Common myeloid progenitor, CD34-positive (primary cell): ENCODE results near the gene UBASH3B.
"Not testable (repeated sequence)": the region's sequence is repeated elsewhere in the genome, so short reads cannot be mapped to it uniquely, and the experiment has no call there.

Experiments used
- CTCF ChIA-PET: fragments of 350-600 bp; sonication (Branson Sonifier 250); formaldehyde crosslinking; loops from one replicate; lab custom pipeline; 2021; ENCODE audit warnings: antibody characterized with exemption; lab: Charles Lee
- POLR2A ChIA-PET: fragments of 350-600 bp; sonication (Branson Sonifier 250); formaldehyde crosslinking; loops from one replicate; lab custom pipeline; 2021; ENCODE audit warnings: antibody characterized with exemption; lab: Charles Lee
- DNase-seq, 3 donors: peaks; one replicate each; pipeline versions ENCODE4 v3.0.0 to v3.0.0-alpha.2; 2013
- H3K27ac ChIP-seq, 2 experiments: 1 replicate in 1 of 2; 2 replicates in 1 of 2; pipeline ENCODE4 v1.7.0; 2013; ENCODE audit warnings: inconsistent platforms in 2 of 2, low read length in 2 of 2, mild to moderate bottlenecking in 2 of 2, low read depth in 1 of 2, moderate library complexity in 1 of 2; ENCODE audit not compliant: severe bottlenecking in 2 of 2, insufficient read depth in 1 of 2, poor library complexity in 1 of 2
- H3K27me3 ChIP-seq, 5 experiments: replicated peaks in 2 of 5; 1 replicate in 3 of 5; 2 replicates in 2 of 5; pipeline versions ENCODE4 v1.6.1 to v1.7.0; 2013; ENCODE audit warnings: low read length in 4 of 5, mild to moderate bottlenecking in 2 of 5, moderate library complexity in 2 of 5, inconsistent platforms in 1 of 5; ENCODE audit not compliant: insufficient read depth in 5 of 5, control insufficient read depth in 4 of 5
- H3K36me3 ChIP-seq, 4 experiments: 1 replicate in 2 of 4; 2 replicates in 2 of 4; pipeline versions ENCODE4 v1.6.1 to v1.7.0; 2013; ENCODE audit warnings: low read length in 3 of 4, control low read depth in 1 of 4, mild to moderate bottlenecking in 1 of 4; ENCODE audit not compliant: control insufficient read depth in 4 of 4, insufficient read depth in 4 of 4
- H3K4me1 ChIP-seq, 4 experiments: 1 replicate in 3 of 4; 2 replicates in 1 of 4; pipeline versions ENCODE4 v1.6.1 to v1.7.1; 2013; ENCODE audit warnings: low read length in 3 of 4, mild to moderate bottlenecking in 3 of 4, control low read depth in 1 of 4, inconsistent platforms in 1 of 4, moderate library complexity in 1 of 4; ENCODE audit not compliant: control insufficient read depth in 4 of 4, insufficient read depth in 4 of 4; ENCODE audit errors: control extremely low read depth in 1 of 4
- H3K4me3 ChIP-seq, 7 experiments: 1 replicate in 4 of 7; 2 replicates in 3 of 7; pipeline versions ENCODE4 v1.5.1 to v1.7.0; 2013; ENCODE audit warnings: mild to moderate bottlenecking in 7 of 7, low read length in 6 of 7, moderate library complexity in 6 of 7, inconsistent platforms in 2 of 7, low read depth in 2 of 7, control low read depth in 1 of 7; ENCODE audit not compliant: insufficient read depth in 4 of 7, control insufficient read depth in 1 of 7; ENCODE audit errors: extremely low read depth in 1 of 7
- H3K9me3 ChIP-seq, 5 experiments: 1 replicate in 4 of 5; 2 replicates in 1 of 5; pipeline versions ENCODE4 v1.6.1 to v1.7.1; 2013; ENCODE audit warnings: low read length in 4 of 5, mild to moderate bottlenecking in 2 of 5, inconsistent platforms in 1 of 5, low read depth in 1 of 5, moderate library complexity in 1 of 5; ENCODE audit not compliant: control insufficient read depth in 4 of 5, insufficient read depth in 2 of 5; ENCODE audit errors: control extremely low read depth in 1 of 5
- WGBS: methylation state at CpG from one replicate; pipeline ENCODE4 v1.1.5; 2013; ENCODE audit not compliant: insufficient coverage; 5-methylcytosine and 5-hydroxymethylcytosine counted together

UBASH3B gene

GRCh38 chr11:122618927-122619326 lies 36.6 kb upstream of the UBASH3B start:
- no peak overlapping the region for H3K27ac ChIP-seq
- ChIA-PET CTCF (interaction anchor here (0.6 to 2.1 kb wide), 3 partner anchors 9 to 190 kb away, joined by 3 to 6 read pairs (median 3); no protein-coding TSS in a partner anchor), POLR2A (no interaction called here)
- 100% methylated on average over 11 of the region's 19 CpGs for WGBS
- DNase-seq: no peak
- peaks cover 0 to 6% (median 4%) of the 10 kb centered on the region in 4 experiments for H3K4me1 ChIP-seq
- H3K4me3 ChIP-seq: no peak overlapping the region
- peaks cover 0 to 5% (median 0%) of the 10 kb centered on the region in 5 experiments for H3K9me3 ChIP-seq
- H3K36me3 ChIP-seq: no peaks in the 10 kb centered on the region
- H3K27me3 ChIP-seq: no peaks in the 10 kb centered on the region

GRCh38 chr11:122619757-122620156 lies 35.8 kb upstream of the UBASH3B start:
- H3K27me3 ChIP-seq: no peaks in the 10 kb centered on the region
- peaks cover 0 to 5% (median 0%) of the 10 kb centered on the region in 5 experiments for H3K9me3 ChIP-seq
- DNase-seq: no peak
- H3K36me3 ChIP-seq: no peaks in the 10 kb centered on the region
- ChIA-PET CTCF (interaction anchor here (0.6 to 2.4 kb wide), 3 partner anchors 8 to 162 kb away, joined by 3 to 6 read pairs (median 6); no protein-coding TSS in a partner anchor), POLR2A (no interaction called here)
- no peak overlapping the region for H3K4me3 ChIP-seq
- WGBS: 95% methylated on average over 2 of the region's 3 CpGs
- H3K27ac ChIP-seq: no peak overlapping the region
- H3K4me1 ChIP-seq: peaks cover 0 to 6% (median 4%) of the 10 kb centered on the region in 4 experiments

- CTCF ChIA-PET: interaction anchor here (1.3 to 15.1 kb wide), 5 partner anchors 11 to 405 kb away, joined by 4 to 349 read pairs (median 5); no protein-coding TSS in a partner anchor
- H3K4me3 ChIP-seq, H3K27ac ChIP-seq, H3K4me1 ChIP-seq, H3K27me3 ChIP-seq, H3K36me3 ChIP-seq, H3K9me3 ChIP-seq, POLR2A ChIA-PET, DNase-seq: not testable (repeated sequence)
- 100% methylated on average over 3 of the region's 7 CpGs for WGBS
Observed at GRCh38 chr11:122625501-122625900, 30.0 kb upstream of the UBASH3B start.

- POLR2A ChIA-PET: no interaction called here
- 91% methylated on average over 5 of the region's 8 CpGs for WGBS
Observed at GRCh38 chr11:122625976-122626665, 29.4 kb upstream of the UBASH3B start.

GRCh38 chr11:122627745-122628144 lies 27.8 kb upstream of the UBASH3B start:
- Histone ChIP-seq H3K9me3 (no peaks in the 10 kb centered on the region), H3K27ac (no peak overlapping the region), H3K36me3 (no peaks in the 10 kb centered on the region), H3K4me1 (peaks cover 0 to 13% (median 2%) of the 10 kb centered on the region in 4 experiments), H3K4me3 (no peak overlapping the region), H3K27me3 (no peaks in the 10 kb centered on the region)
- WGBS: 89% methylated on average over 3 of the region's 3 CpGs
- ChIA-PET POLR2A (interaction anchor here (0.9 kb wide), 1 partner anchor 13 kb away, joined by 3 read pairs; no protein-coding TSS in a partner anchor), CTCF (interaction anchor here (0.7 to 18.4 kb wide), 15 partner anchors 8 to 330 kb away, joined by 3 to 369 read pairs (median 4); no protein-coding TSS in a partner anchor)
- no peak for DNase-seq

More at GRCh38 chr11:122625976-122626665, 29.4 kb upstream of the UBASH3B start:
- no peak overlapping the region for H3K27ac ChIP-seq
- H3K4me1 ChIP-seq: peaks cover 0 to 7% (median 2%) of the 10 kb centered on the region in 4 experiments
- no peaks in the 10 kb centered on the region for H3K9me3 ChIP-seq
- no peaks in the 10 kb centered on the region for H3K36me3 ChIP-seq
- DNase-seq: no peak
- H3K4me3 ChIP-seq: no peak overlapping the region
- H3K27me3 ChIP-seq: no peaks in the 10 kb centered on the region
- CTCF ChIA-PET: interaction anchor here (0.6 to 18.4 kb wide), 8 partner anchors 10 to 404 kb away, joined by 3 to 369 read pairs (median 4); no protein-coding TSS in a partner anchor

- peak; percentile 73 to 85 (median 81) for DNase-seq
Observed at GRCh38 chr11:122628810-122629555, 26.5 kb upstream of the UBASH3B start.

More at GRCh38 chr11:122628810-122629555, 26.5 kb upstream of the UBASH3B start:
- CTCF ChIA-PET: interaction anchor here (0.6 to 18.4 kb wide), 26 partner anchors 8 to 250 kb away, joined by 3 to 369 read pairs (median 4); partner anchors contain the start of gene UBASH3B
- Histone ChIP-seq H3K9me3 (no peaks in the 10 kb centered on the region), H3K36me3 (no peaks in the 10 kb centered on the region), H3K4me1 (peaks cover 0 to 18% (median 2%) of the 10 kb centered on the region in 4 experiments), H3K27me3 (no peaks in the 10 kb centered on the region), H3K4me3 (no peak overlapping the region), H3K27ac (no peak overlapping the region)
- 40% methylated on average over 5 of the region's 9 CpGs for WGBS
- POLR2A ChIA-PET: no interaction called here
